Activated CD4-positive, alpha-beta T cell treated with anti-CD3 and anti-CD28 coated beads, Interleukin-2, amount 50 U/mL, for 1 hour (primary cell): ENCODE measurements around the gene FNDC10.

Source experiments
- DNase-seq: peaks from one replicate; pipeline ENCODE4 v3.0.0-alpha.2; 2020

Gene FNDC10

GRCh38 chr1:1627829-1628753, 28.2 kb upstream of the FNDC10 start:
- no peak for DNase-seq

GRCh38 chr1:1627261-1627828, 27.4 kb upstream of the FNDC10 start:
- no peak for DNase-seq

- DNase-seq, result no peak
Observed at GRCh38 chr1:1626207-1627141, 26.5 kb upstream of the FNDC10 start.

GRCh38 chr1:1625824-1626206, 25.9 kb upstream of the FNDC10 start:
- DNase-seq, result no peak

- DNase-seq, result no peak
Observed at GRCh38 chr1:1625404-1625775, 25.5 kb upstream of the FNDC10 start.

- no peak for DNase-seq
Observed at GRCh38 chr1:1624443-1625403, 24.8 kb upstream of the FNDC10 start.

GRCh38 chr1:1623631-1624442, 23.9 kb upstream of the FNDC10 start:
- no peak for DNase-seq

GRCh38 chr1:1623181-1623630, 23.3 kb upstream of the FNDC10 start:
- DNase-seq, result no peak

- DNase-seq, result no peak
Observed at GRCh38 chr1:1622788-1623094, 22.8 kb upstream of the FNDC10 start.

- DNase-seq, result no peak
Observed at GRCh38 chr1:1622010-1622787, 22.3 kb upstream of the FNDC10 start.

- DNase-seq, result no peak
Observed at GRCh38 chr1:1621173-1622009, 21.5 kb upstream of the FNDC10 start.

GRCh38 chr1:1620433-1621139, 20.7 kb upstream of the FNDC10 start:
- DNase-seq, result no peak

- DNase-seq, result no peak
Observed at GRCh38 chr1:1619917-1620361, 20.0 kb upstream of the FNDC10 start.

- no peak for DNase-seq
Observed at GRCh38 chr1:1618396-1619068, 18.6 kb upstream of the FNDC10 start.

- DNase-seq, result no peak
Observed at GRCh38 chr1:1617925-1618324, 18.0 kb upstream of the FNDC10 start.

- no peak for DNase-seq
Observed at GRCh38 chr1:1617516-1617915, 17.6 kb upstream of the FNDC10 start.

GRCh38 chr1:1616838-1617237, 16.9 kb upstream of the FNDC10 start:
- DNase-seq, result no peak
